H4 (cell line): ENCODE measurements around the gene DOK6. TPM values are rescaled to one million over a fixed set of nuclear protein-coding genes. Genes with fewer than 3 reads are reported as not detected.

Experiments
- DNase-seq: peaks from one replicate; pipeline ENCODE4 v3.0.0-alpha.2; 2015; ENCODE audit warnings: low spot score
- total RNA-seq: library from RNA; depleted of rRNA; stranded (reverse); fragments of >200 nt; shearing (Covaris generic); gene quantifications from 2 replicates; pipeline ENCODE4 v1.2.3, GENCODE V29; 2014

Gene DOK6
- total RNA-seq, 1 experiment from 2014 or later: 8.6 TPM

GRCh38 chr18:69435000-69435399, 34.3 kb downstream of the DOK6 start:
- no peak for DNase-seq

GRCh38 chr18:69444221-69444620, 43.5 kb downstream of the DOK6 start:
- peak; percentile 22 for DNase-seq

- no peak for DNase-seq
Observed at GRCh38 chr18:69447886-69448285, 47.2 kb downstream of the DOK6 start.

- no peak for DNase-seq
Observed at GRCh38 chr18:69455125-69455524, 54.4 kb downstream of the DOK6 start.

GRCh38 chr18:69469444-69469919, 68.8 kb downstream of the DOK6 start:
- peak; percentile 65 for DNase-seq

GRCh38 chr18:69480460-69480859, 79.8 kb downstream of the DOK6 start:
- DNase-seq: no peak

GRCh38 chr18:69483574-69483973, 82.9 kb downstream of the DOK6 start:
- DNase-seq: no peak

GRCh38 chr18:69484699-69485396, 84.2 kb downstream of the DOK6 start:
- peak; percentile 39 for DNase-seq

- no peak for DNase-seq
Observed at GRCh38 chr18:69487488-69488394, 87.1 kb downstream of the DOK6 start.

GRCh38 chr18:69490072-69490471, 89.4 kb downstream of the DOK6 start:
- peak; percentile 36 for DNase-seq

GRCh38 chr18:69490813-69491212, 90.1 kb downstream of the DOK6 start:
- DNase-seq: peak; percentile 92

- DNase-seq: peak; percentile 14
Observed at GRCh38 chr18:69491576-69491975, 90.9 kb downstream of the DOK6 start.

- DNase-seq: no peak
Observed at GRCh38 chr18:69492861-69493260, 92.2 kb downstream of the DOK6 start.

- no peak for DNase-seq
Observed at GRCh38 chr18:69494841-69495240, 94.2 kb downstream of the DOK6 start.

- DNase-seq: no peak
Observed at GRCh38 chr18:69495338-69495737, 94.7 kb downstream of the DOK6 start.

GRCh38 chr18:69495841-69496533, 95.3 kb downstream of the DOK6 start:
- no peak for DNase-seq

- DNase-seq: no peak
Observed at GRCh38 chr18:69518989-69519388, 118.3 kb downstream of the DOK6 start.

- no peak for DNase-seq
Observed at GRCh38 chr18:69523582-69523981, 122.9 kb downstream of the DOK6 start.

GRCh38 chr18:69528435-69528834, 127.7 kb downstream of the DOK6 start:
- DNase-seq: peak; percentile 18

GRCh38 chr18:69529151-69529550, 128.5 kb downstream of the DOK6 start:
- DNase-seq: no peak

GRCh38 chr18:69531973-69532372, 131.3 kb downstream of the DOK6 start:
- no peak for DNase-seq

GRCh38 chr18:69537183-69537582, 136.5 kb downstream of the DOK6 start:
- no peak for DNase-seq
